ENCODE results near the gene FKBP1B. TPM values are rescaled to one million over a fixed set of nuclear protein-coding genes. Genes with fewer than 3 reads are reported as not detected.

FKBP1B gene
- total and polyA plus RNA-seq, 2 donors (not counting 3 experiments of a cell fraction or from before 2014, with no cell fraction given), result 12.9 to 40.2 TPM

DNA sequence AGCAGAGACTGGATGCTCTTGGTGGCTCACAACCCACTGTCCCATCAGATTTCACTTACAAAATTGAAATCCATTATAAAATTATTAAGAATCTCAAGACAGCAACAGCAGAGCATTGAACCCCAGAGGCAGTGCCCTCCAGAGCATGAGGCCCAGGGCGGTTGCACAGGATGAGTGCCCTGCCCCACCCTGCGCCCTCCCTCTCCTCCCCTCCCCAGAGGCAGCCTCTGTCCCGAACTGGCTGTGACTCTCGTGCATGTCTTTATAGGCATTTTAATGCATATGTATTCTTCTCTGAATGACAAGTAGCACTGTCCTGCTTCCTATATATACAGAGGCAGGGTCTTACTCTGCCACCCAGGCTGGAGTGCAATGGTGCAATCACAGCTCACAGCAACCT is 29.3 kb upstream of the FKBP1B start:
- no peak overlapping the region for H3K4me3 ChIP-seq (replicated peaks in 1 of 3; ENCODE audit: insufficient read depth in 1 of 3, low read depth in 1 of 3, low read length in 3 of 3)
- H3K36me3 ChIP-seq (ENCODE audit: control insufficient read depth in 2 of 2, extremely low read depth in 1 of 2, insufficient read depth in 2 of 2, low read length in 2 of 2), result peaks cover 0 to 2% of the 10 kb centered on the region in 2 experiments
- H3K9me3 ChIP-seq (replicated peaks; ENCODE audit: control insufficient read depth, insufficient read depth, low read length), result no peaks in the 10 kb centered on the region
- no peak overlapping the region for H3K4me2 ChIP-seq (ENCODE audit: insufficient read depth, low read length)
- no TSS peak for BruUV-seq (replicated peaks)
- FAIRE-seq, result no peak
- no peaks in the 10 kb centered on the region for H4K20me1 ChIP-seq (replicated peaks; ENCODE audit: control insufficient read depth, extremely low read depth, insufficient read depth, low read length)
- intact Hi-C loops (cut with micrococcal nuclease) (no loop called here), dilution Hi-C loops (cut with MboI; ENCODE audit: extremely low pct_ligation_motif_present, low sequenced_read_pairs) (no loop called here)
- no peaks in the 10 kb centered on the region for H3K79me2 ChIP-seq (ENCODE audit: control insufficient read depth, insufficient read depth, low read length)
- no peak for DNase-seq (ENCODE audit: low read depth, low spot score)
- peaks cover 14% of the 10 kb centered on the region for H3K4me1 ChIP-seq (ENCODE audit: control insufficient read depth, extremely low read depth, insufficient read depth, low read length)
- no peak overlapping the region for H3K27ac ChIP-seq (ENCODE audit: insufficient read depth, low read depth, low read length)
- ChIA-PET POLR2A (no interaction called here), CTCF (no interaction called here)
- H3K9ac ChIP-seq (replicated peaks; ENCODE audit: extremely low read depth, insufficient read depth, low read length), result no peak overlapping the region
- no peak overlapping the region for H2AFZ ChIP-seq (ENCODE audit: low read depth, low read length)
- no peaks in the 10 kb centered on the region for H3K9me1 ChIP-seq (replicated peaks; ENCODE audit: control insufficient read depth, extremely low read depth, insufficient read depth, low read length)
- TF ChIP-seq, protein P1, sequence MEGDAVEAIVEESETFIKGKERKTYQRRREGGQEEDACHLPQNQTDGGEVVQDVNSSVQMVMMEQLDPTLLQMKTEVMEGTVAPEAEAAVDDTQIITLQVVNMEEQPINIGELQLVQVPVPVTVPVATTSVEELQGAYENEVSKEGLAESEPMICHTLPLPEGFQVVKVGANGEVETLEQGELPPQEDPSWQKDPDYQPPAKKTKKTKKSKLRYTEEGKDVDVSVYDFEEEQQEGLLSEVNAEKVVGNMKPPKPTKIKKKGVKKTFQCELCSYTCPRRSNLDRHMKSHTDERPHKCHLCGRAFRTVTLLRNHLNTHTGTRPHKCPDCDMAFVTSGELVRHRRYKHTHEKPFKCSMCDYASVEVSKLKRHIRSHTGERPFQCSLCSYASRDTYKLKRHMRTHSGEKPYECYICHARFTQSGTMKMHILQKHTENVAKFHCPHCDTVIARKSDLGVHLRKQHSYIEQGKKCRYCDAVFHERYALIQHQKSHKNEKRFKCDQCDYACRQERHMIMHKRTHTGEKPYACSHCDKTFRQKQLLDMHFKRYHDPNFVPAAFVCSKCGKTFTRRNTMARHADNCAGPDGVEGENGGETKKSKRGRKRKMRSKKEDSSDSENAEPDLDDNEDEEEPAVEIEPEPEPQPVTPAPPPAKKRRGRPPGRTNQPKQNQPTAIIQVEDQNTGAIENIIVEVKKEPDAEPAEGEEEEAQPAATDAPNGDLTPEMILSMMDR (IDR thresholded peaks at IDR 0.05; ENCODE audit: extremely low read depth in 1 of 2, insufficient read depth in 1 of 2, low read depth in 1 of 2, low read length in 2 of 2), result no peak
- TF ChIP-seq FOS (IDR thresholded peaks at IDR 0.05; ENCODE audit: borderline replicate concordance, insufficient read depth, low read length) (no peak), EZH2 (IDR thresholded peaks at IDR 0.05; ENCODE audit: borderline replicate concordance, low read depth, low read length, severe bottlenecking) (no peak), MYC (IDR thresholded peaks at IDR 0.05; ENCODE audit: low read depth, low read length) (no peak), POLR2A (IDR thresholded peaks at IDR 0.05; ENCODE audit: low read depth, low read length) (no peak), GATA2 (IDR thresholded peaks at IDR 0.05; ENCODE audit: insufficient read depth, insufficient read length, low read depth, low read length) (no peak), JUN (IDR thresholded peaks at IDR 0.05; ENCODE audit: borderline replicate concordance, insufficient read depth, insufficient read length, low read depth) (no peak), POLR2AphosphoS5 (IDR thresholded peaks at IDR 0.05; ENCODE audit: insufficient read depth, low read depth, low read length) (no peak)
- TF ChIP-seq, protein P2, sequence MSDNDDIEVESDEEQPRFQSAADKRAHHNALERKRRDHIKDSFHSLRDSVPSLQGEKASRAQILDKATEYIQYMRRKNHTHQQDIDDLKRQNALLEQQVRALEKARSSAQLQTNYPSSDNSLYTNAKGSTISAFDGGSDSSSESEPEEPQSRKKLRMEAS (IDR thresholded peaks at IDR 0.05; ENCODE audit: insufficient read depth, insufficient read length), result no peak
- H3K27me3 ChIP-seq (ENCODE audit: control insufficient read depth in 2 of 2, insufficient read depth in 2 of 2, low read length in 2 of 2), result no peaks in the 10 kb centered on the region
